ENCODE data around the gene WDR33.

DNA sequence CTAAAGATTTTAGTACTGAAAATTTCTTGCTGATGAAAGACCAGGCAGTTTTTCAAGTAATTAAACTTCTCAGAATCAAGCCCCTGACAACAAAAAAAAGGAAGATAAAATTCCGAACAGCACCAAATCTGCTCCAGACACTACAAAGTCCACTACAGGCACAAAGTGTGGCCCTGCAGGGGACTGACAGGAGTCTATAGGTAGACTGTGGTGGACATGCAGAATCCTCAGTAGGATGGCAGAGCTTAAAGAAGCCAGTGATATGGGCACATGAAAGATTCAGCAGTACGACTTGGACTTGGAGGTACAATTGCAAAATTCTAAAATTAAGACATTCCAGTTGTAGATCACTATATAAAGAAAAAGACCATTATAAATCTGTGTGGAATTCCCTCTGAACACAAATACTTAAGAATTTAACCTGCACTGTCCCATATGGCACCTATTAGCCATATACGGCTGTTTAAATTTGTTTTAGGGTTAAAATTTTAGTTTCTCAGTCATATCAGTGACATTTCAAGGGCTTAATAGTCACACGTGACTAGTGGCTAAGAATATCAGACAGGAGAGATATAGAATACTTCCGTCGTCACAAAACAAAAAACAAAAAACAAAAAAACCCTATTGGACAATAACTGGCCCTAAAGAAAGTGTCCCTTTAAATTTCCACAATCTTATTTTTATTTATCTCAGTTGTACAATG lies 77.7 kb downstream of the WDR33 start:
- TF ChIP-seq, protein P1, sequence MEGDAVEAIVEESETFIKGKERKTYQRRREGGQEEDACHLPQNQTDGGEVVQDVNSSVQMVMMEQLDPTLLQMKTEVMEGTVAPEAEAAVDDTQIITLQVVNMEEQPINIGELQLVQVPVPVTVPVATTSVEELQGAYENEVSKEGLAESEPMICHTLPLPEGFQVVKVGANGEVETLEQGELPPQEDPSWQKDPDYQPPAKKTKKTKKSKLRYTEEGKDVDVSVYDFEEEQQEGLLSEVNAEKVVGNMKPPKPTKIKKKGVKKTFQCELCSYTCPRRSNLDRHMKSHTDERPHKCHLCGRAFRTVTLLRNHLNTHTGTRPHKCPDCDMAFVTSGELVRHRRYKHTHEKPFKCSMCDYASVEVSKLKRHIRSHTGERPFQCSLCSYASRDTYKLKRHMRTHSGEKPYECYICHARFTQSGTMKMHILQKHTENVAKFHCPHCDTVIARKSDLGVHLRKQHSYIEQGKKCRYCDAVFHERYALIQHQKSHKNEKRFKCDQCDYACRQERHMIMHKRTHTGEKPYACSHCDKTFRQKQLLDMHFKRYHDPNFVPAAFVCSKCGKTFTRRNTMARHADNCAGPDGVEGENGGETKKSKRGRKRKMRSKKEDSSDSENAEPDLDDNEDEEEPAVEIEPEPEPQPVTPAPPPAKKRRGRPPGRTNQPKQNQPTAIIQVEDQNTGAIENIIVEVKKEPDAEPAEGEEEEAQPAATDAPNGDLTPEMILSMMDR (IDR thresholded peaks at IDR 0.05): no peak
- no peak for TF ChIP-seq POLR2A (IDR thresholded peaks at IDR 0.05)

Measured in right lobe of liver (tissue), 4 donors.